Fibroblast of skin of scalp (primary cell): ENCODE measurements around the gene HOPX.
A peak's percentile ranks its signal among the peaks of the same experiment; 100 is the strongest.
"Not testable (repeated sequence)": the region's sequence is repeated elsewhere in the genome, so short reads cannot be mapped to it uniquely, and the experiment has no call there.

ENCODE experiments used
- DNase-seq: peaks from one replicate; pipeline ENCODE4 v3.0.0-alpha.2; 2013

HOPX gene

DNA sequence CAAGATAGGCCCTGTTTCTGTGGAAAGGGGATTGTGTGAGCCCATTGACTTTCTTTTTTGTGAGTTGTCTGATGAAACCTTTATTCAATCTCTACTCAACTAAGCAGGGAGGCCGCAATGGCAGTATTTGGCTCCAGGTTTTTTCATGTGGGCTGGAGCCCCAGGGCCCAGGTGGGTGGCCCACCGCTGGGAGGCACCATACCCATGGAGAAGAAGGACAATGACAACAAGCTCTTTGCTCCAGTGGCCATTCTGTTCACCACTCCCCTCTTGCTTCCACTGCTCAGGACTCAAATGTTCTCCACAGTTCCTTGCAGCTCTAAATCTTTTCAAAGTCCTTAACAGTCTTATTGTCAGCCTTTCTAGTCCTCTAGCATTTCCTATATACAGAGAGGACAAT, 54.1 kb downstream of the HOPX start:
- DNase-seq, result no peak

- DNase-seq, result no peak
These were observed 54.7 kb downstream of the HOPX start for GRCh38 chr4:56626420-56626819.

DNA sequence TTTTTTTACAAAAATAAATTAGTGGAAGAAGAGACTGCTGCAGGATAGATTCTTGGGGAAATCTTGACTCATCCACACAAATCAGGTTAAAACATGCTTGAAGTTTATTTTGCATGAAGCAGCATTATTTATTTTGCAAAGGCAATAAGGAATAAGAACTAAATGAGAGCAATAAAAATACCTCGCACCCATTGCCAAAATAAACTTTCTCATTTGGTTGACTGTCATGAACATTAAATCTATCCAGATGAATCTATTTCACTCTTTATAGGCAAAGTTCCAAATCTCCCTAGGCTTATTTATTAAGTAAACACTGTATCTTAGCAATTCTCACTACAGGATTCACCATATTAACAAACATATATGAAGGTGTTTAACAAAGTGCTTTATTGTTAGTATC, 58.9 kb downstream of the HOPX start:
- peak; percentile 11 for DNase-seq

- DNase-seq, result no peak
These were observed 61.3 kb downstream of the HOPX start for GRCh38 chr4:56619816-56620215.

DNA sequence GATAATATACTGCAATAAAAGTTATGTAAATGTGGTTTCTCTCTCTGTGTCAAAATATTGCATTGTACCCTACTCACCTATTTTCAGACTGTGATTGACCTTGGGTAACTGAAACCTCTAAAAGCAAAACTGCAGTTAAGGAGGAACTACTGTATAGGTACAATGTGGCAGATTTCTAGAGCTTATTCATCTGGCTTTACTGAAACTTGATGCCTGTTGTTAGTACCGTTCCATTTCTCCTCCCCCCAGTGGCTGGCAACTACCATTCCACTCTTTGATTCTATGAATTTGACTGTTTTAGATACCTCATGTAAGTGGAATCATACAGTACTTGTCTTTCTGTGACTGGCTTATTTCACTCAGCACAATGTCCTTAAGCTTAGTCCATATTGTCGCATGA, 61.9 kb downstream of the HOPX start:
- no peak for DNase-seq

DNA sequence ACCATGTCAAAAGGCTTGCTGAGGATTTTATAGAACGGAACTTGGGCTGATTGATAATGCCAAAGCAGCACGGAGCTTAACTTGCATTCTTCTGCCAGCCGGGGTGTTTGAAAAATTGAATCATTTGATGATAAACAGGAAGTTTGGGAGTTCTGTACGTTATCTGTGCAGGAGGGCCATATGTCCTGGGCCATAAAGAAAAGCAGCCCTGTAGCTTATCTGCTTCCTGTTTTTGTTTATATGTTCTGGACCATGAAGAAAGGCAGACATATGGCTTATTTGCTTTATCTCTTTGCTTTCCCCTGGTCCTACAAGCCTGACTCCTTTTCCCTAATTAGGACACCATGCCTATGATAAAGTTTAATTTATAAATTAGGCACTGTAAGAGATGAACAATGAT, 62.4 kb downstream of the HOPX start:
- DNase-seq, result no peak

DNA sequence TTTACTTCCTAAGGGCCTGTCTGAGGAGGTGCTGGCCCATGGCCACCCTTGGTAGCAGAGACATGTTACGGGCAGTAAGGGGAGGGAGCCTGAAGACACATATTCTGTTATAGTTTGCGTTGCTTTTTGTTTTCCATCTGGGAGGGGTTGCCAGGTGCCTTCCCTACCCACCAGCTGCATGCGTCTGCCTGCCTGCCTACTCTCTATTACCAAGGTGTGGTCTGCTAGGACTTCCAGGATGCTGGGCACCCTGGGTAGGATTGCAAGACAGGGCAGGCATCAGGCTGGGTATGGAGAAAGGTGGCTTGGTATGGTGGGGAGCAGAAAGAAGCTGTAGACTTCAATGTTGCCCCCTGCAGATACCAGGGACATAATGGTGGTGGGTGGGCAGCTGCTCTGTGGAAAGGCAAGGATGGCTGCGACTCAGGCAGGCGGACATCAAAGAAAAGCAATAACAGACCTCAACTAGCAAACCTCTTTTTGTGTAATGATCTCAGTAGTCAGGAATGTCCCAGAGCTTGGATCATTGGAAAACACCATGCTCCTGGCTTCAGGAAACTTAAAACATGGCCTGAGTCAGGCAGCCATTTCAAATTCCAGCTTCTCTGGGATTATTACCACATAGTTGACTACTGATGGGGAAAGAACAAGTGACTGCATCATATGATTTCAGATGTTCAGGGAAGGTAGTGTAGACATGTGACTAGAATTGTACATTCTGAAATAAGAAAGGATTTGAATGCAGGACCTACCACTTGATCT, 67.8 kb downstream of the HOPX start:
- peak; percentile 63 for DNase-seq

DNA sequence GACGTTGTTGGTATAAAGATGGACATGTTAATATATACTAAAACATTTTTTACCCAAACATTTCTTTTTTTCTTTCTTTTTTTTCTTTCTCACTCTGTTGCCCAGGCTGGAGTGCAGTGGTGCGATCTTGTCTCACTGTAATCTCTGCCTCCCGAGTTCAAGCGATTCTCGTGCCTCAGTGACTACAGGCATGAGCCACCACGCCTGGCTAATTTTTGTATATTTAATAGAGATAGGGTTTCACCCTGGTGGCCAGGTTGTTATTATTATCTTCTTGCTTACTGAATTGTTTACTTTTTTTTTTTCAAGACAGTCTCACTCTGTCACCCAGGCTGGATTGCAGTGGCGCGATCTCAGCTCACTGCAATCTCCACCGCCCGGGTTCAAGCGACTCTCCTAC, 68.8 kb downstream of the HOPX start:
- DNase-seq, result no peak

GRCh38 chr4:56611501-56611900, 69.6 kb downstream of the HOPX start:
- no peak for DNase-seq

DNA sequence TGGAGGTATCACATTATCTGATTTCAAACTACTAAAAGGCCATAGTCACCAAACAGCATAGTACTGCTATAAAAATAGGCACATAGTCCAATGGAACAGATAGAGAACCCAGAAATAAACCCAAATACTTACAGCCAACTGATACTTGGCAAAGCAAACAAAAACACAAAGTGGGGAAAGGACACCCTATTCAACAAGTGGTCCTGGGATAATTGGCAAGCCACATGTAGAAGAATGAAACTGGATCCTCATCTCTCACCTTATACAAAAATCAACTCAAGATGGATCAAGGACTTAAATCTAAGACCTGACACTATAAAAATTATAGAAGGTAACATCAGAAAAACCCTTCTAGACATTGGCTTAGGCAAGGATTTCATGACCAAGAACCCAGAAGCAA, 70.9 kb downstream of the HOPX start:
- not testable (repeated sequence) for DNase-seq

DNA sequence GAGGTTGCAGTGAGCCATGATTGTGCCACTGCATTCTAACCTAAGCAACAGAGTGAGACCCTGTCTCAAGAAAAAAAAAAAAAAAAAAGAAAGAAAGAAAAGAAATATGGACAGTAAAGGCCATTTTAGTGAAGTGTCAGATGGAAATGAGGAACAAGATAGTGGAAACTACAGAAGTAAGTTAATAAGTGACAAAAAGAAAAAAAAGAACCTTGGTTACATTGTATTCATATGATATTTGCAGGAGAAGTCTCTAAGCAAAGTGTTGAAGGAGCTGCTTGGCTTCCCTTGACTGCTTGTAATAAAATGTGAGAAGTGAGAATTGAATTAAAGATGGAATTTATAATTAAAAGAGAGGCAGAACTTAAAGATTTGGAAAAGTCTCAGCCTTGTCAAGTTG, 73.2 kb downstream of the HOPX start:
- DNase-seq, result no peak

DNA sequence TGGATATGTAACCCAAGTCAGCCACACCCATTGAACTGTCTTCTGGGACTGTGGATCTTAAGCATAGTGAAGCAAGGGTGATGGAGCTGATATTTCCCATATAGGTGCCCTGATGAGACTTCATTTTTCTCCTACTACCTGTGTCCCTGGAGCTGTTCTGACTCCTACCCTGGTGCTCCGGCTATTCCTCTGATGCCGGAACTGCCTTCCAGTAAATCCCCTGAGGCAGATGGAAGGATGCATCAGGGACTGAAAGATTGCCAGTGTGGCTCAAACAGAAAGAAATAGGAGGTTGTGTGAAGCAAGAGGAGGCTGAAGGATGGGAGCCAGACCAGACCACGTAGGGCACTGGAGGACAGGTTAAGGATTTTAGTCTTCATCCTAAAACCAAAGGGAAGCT, 74.7 kb downstream of the HOPX start:
- DNase-seq, result no peak

DNA sequence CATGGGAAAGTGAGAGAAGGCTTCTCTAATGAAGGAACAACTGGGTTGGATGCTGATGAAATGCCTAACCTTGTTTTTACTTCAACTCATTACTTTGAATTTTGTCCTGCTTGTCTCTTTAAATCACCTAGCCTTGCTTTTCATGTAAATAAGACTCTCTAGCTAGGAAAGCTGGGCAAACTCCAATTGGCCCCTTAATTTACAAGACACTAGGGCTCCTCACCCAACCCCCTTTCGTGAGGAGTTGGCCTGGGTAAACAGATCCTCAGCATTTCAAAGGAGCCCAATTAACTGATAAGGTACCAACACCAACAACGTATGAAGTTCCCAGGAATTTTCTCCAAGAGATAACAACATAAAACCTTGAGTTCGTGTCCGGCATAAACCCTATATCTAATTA, 75.6 kb downstream of the HOPX start:
- DNase-seq, result not testable (repeated sequence)

- no peak for DNase-seq
These were observed 77.8 kb downstream of the HOPX start for GRCh38 chr4:56603297-56603696.
